NCI-H1417 (cell line): ENCODE data around the gene TEX47.

Experiments
- DNase-seq, 3 experiments: peaks; one replicate each; lab custom pipeline; 2025; lab: John Stamatoyannopoulos, UW

Gene TEX47

GRCh38 chr7:88746126-88746525 lies 49.4 kb downstream of the TEX47 start:
- DNase-seq: peak in 1 of 3 experiments; percentile 73
